ENCODE data around the gene NTSR2. TPM values are rescaled to one million over a fixed set of nuclear protein-coding genes. Genes with fewer than 3 reads are reported as not detected.

The NTSR2 gene
- total and polyA plus RNA-seq, 2 of the 8 experiments (the other 6 are each of a cell fraction or from before 2014, with no cell fraction given) = 0.05 TPM; not detected in 1

- H3K36me3 ChIP-seq (ENCODE audit: control insufficient read depth in 2 of 4, insufficient read depth in 4 of 4, low read length in 3 of 4) = peaks cover 4 to 22% (median 16%) of the 10 kb centered on the region in 4 experiments
- POLR2A ChIA-PET (ENCODE audit: partially characterized antibody) = interaction anchor here (0.6 kb wide), 1 partner anchor 151 kb away, joined by 4 read pairs; no protein-coding TSS in a partner anchor
- no peak overlapping the region for H2AK5ac ChIP-seq (ENCODE audit: low read depth, low read length)
- no peaks in the 10 kb centered on the region for H3K9me3 ChIP-seq (ENCODE audit: insufficient read depth in 2 of 2, low read depth in 1 of 2, low read length in 1 of 2)
- no peak overlapping the region for H2BK20ac ChIP-seq (ENCODE audit: low read length)
- H2AFZ ChIP-seq (ENCODE audit: low read length) = no peak overlapping the region
- no peaks in the 10 kb centered on the region for H3K79me1 ChIP-seq (ENCODE audit: low read depth, low read length)
- no peak overlapping the region for H3K18ac ChIP-seq (ENCODE audit: extremely low read depth, low read length)
- no peaks in the 10 kb centered on the region for H3K4me1 ChIP-seq (replicated peaks in 1 of 4; ENCODE audit: control insufficient read depth in 3 of 4, insufficient read depth in 4 of 4, low read length in 3 of 4)
- no peak overlapping the region for H2BK15ac ChIP-seq (ENCODE audit: low read length)
- no peak overlapping the region for H3K9ac ChIP-seq (replicated peaks in 1 of 4; ENCODE audit: extremely low read depth in 1 of 4, low read depth in 3 of 4, low read length in 3 of 4)
- FAIRE-seq (no peak), DNase-seq (ENCODE audit: low read depth in 1 of 2, low spot score in 2 of 2) (no peak)
- no peak overlapping the region for H4K8ac ChIP-seq (ENCODE audit: extremely low read depth, insufficient read depth, low read length)
- H3K4me2 ChIP-seq (ENCODE audit: insufficient read depth in 1 of 2, low read depth in 2 of 2, low read length in 2 of 2) = no peak overlapping the region
- no peak overlapping the region for H3K27ac ChIP-seq (ENCODE audit: low read depth, low read length)
- H4K5ac ChIP-seq (ENCODE audit: insufficient read length, low read depth, low read length) = no peak overlapping the region
- CTCF ChIA-PET (ENCODE audit: partially characterized antibody) = interaction anchor here (0.7 to 2.8 kb wide), 8 partner anchors 12 to 561 kb away, joined by 3 to 13 read pairs (median 4); no protein-coding TSS in a partner anchor
- H3K23ac ChIP-seq (ENCODE audit: insufficient read length) = no peak overlapping the region
- H3K14ac ChIP-seq (ENCODE audit: insufficient read length) = no peak overlapping the region
- H3K4me3 ChIP-seq (ENCODE audit: extremely low read depth in 1 of 4, insufficient read depth in 2 of 4, low read depth in 3 of 4, low read length in 4 of 4) = no peak overlapping the region
- WGBS, 2 experiments (ENCODE audit: extremely low coverage in 1 of 2, insufficient coverage in 1 of 2, insufficient read length in 1 of 2, insufficient replicate concordance in 2 of 2, low coverage in 1 of 2, low lambda C conversion rate in 2 of 2, missing lambda C conversion rate in 1 of 2) = 91% methylated on average over 15 of the region's 15 CpGs; no CpG with 5 or more reads in 1 of the 2 experiments
- no peak overlapping the region for H2BK120ac ChIP-seq (replicated peaks; ENCODE audit: low read depth, low read length)
- no peak overlapping the region for H3K4ac ChIP-seq (replicated peaks; ENCODE audit: insufficient read length, low read depth, low read length)
- no peak overlapping the region for H2BK5ac ChIP-seq (ENCODE audit: low read depth, low read length)
- no peaks in the 10 kb centered on the region for H3K27me3 ChIP-seq (replicated peaks in 1 of 4; ENCODE audit: control insufficient read depth in 3 of 4, extremely low read depth in 1 of 4, insufficient read depth in 3 of 4, low read length in 3 of 4)
- peaks cover 0 to 2% of the 10 kb centered on the region in 2 experiments for H4K20me1 ChIP-seq (replicated peaks in 1 of 2; ENCODE audit: control insufficient read depth in 1 of 2, insufficient read depth in 2 of 2, low read length in 2 of 2)
- no peak overlapping the region for H2BK12ac ChIP-seq (ENCODE audit: low read depth, low read length)
- no peak overlapping the region for H4K91ac ChIP-seq (replicated peaks; ENCODE audit: insufficient read length, low read length)
- H3K23me2 ChIP-seq (ENCODE audit: low read depth, low read length) = no peaks in the 10 kb centered on the region; the same call in 1 of the 2 replicates
- TF ChIP-seq CHD1 (IDR thresholded peaks at IDR 0.05; ENCODE audit: low read depth, low read length) (no peak), SIN3A (conservative IDR thresholded peaks at IDR 0.05 in 1 of 2, IDR thresholded peaks at IDR 0.05 in 1 of 2; ENCODE audit: low read depth in 1 of 2, low read length in 2 of 2) (no peak), JUN (IDR thresholded peaks at IDR 0.05; ENCODE audit: low read depth, low read length) (no peak), SIX5 (IDR thresholded peaks at IDR 0.05; ENCODE audit: low read depth, low read length) (no peak), KDM1A (IDR thresholded peaks at IDR 0.05; ENCODE audit: borderline replicate concordance, low read length) (no peak), CBX8 (IDR thresholded peaks at IDR 0.05; ENCODE audit: borderline replicate concordance, low read depth, low read length) (no peak), ZNF274 (IDR thresholded peaks at IDR 0.05; ENCODE audit: borderline replicate concordance, extremely low read depth, low read length) (no peak), NANOG (IDR thresholded peaks at IDR 0.05; ENCODE audit: insufficient read depth, low read depth, low read length, poor library complexity, severe bottlenecking) (no peak), POLR2AphosphoS5 (IDR thresholded peaks at IDR 0.05; ENCODE audit: low read depth, low read length) (no peak), GTF2F1 (IDR thresholded peaks at IDR 0.05; ENCODE audit: borderline replicate concordance, low read depth, low read length) (no peak), SRF (IDR thresholded peaks at IDR 0.05; ENCODE audit: low read depth, low read length) (no peak), BACH1 (IDR thresholded peaks at IDR 0.05; ENCODE audit: low read length) (no peak), POU5F1 (IDR thresholded peaks at IDR 0.05; ENCODE audit: low read depth, low read length) (no peak), JUND (IDR thresholded peaks at IDR 0.05; ENCODE audit: low read length) (no peak)
- H3K56ac ChIP-seq (replicated peaks; ENCODE audit: insufficient read length, low read depth, low read length) = no peak overlapping the region
- no peaks in the 10 kb centered on the region for H3K79me2 ChIP-seq (ENCODE audit: control insufficient read depth in 1 of 2, insufficient read depth in 2 of 2, low read length in 2 of 2)
Observed at GRCh38 chr2:11635141-11635540, 34.9 kb downstream of the NTSR2 start.
